Activated CD4-positive, alpha-beta T cell treated with anti-CD3 and anti-CD28 coated beads for 24 hours (primary cell): ENCODE results near the gene CLPTM1L.

ENCODE experiments used
- DNase-seq, 2 donors: peaks; one replicate each; pipeline ENCODE4 v3.0.0-alpha.2; 2020; ENCODE audit warnings: low read depth in 2 of 2

CLPTM1L gene

GRCh38 chr5:1315709-1316587 lies 29.0 kb downstream of the CLPTM1L start:
- no peak for DNase-seq

- no peak for DNase-seq
Observed at GRCh38 chr5:1315018-1315708, 29.7 kb downstream of the CLPTM1L start.

- no peak for DNase-seq
Observed at GRCh38 chr5:1314564-1314982, 30.3 kb downstream of the CLPTM1L start.

- no peak for DNase-seq
Observed at GRCh38 chr5:1312993-1313833, 31.7 kb downstream of the CLPTM1L start.

- no peak for DNase-seq
Observed at GRCh38 chr5:1312206-1312605, 32.7 kb downstream of the CLPTM1L start.

GRCh38 chr5:1311439-1312055 lies 33.4 kb downstream of the CLPTM1L start:
- no peak for DNase-seq

GRCh38 chr5:1310118-1310517 lies 34.8 kb downstream of the CLPTM1L start:
- no peak for DNase-seq

GRCh38 chr5:1304033-1304432 lies 40.9 kb downstream of the CLPTM1L start:
- no peak for DNase-seq

- DNase-seq: no peak
Observed at GRCh38 chr5:1302258-1302657, 42.6 kb downstream of the CLPTM1L start.

- DNase-seq: no peak
Observed at GRCh38 chr5:1300581-1301083, 44.3 kb downstream of the CLPTM1L start.

GRCh38 chr5:1299961-1300360 lies 44.9 kb downstream of the CLPTM1L start:
- no peak for DNase-seq

GRCh38 chr5:1299511-1299850 lies 45.4 kb downstream of the CLPTM1L start:
- DNase-seq: no peak

- DNase-seq: no peak
Observed at GRCh38 chr5:1298723-1299510, 46.0 kb downstream of the CLPTM1L start.

- no peak for DNase-seq
Observed at GRCh38 chr5:1298067-1298551, 46.8 kb downstream of the CLPTM1L start.

- DNase-seq: no peak
Observed at GRCh38 chr5:1297243-1297642, 47.7 kb downstream of the CLPTM1L start.

GRCh38 chr5:1295650-1296037 lies 49.3 kb downstream of the CLPTM1L start:
- no peak for DNase-seq

GRCh38 chr5:1294835-1295649 lies 49.9 kb downstream of the CLPTM1L start, which contains the start of gene TERT:
Gene TERT, minus strand, starts transcription at chr5:1295068. Its CDS starts 79 bp downstream, at chr5:1294989.
- peak; percentile 86 for DNase-seq

GRCh38 chr5:1294206-1294834 lies 50.6 kb downstream of the CLPTM1L start:
- DNase-seq: no peak
